Colonic mucosa (tissue), 4 donors: Measurements from ENCODE around the gene RTP5. TPM values are rescaled to one million over a fixed set of nuclear protein-coding genes. Genes with fewer than 3 reads are reported as not detected.
A peak's percentile ranks its signal among the peaks of the same experiment; 100 is the strongest.
"Not testable (repeated sequence)": the region's sequence is repeated elsewhere in the genome, so short reads cannot be mapped to it uniquely, and the experiment has no call there.

Experiments used
- DNase-seq: peaks from one replicate; pipeline ENCODE4 v3.0.0-alpha.2; 2020
- H3K27ac ChIP-seq: fragments of 200-600 bp; one replicate; pipeline ENCODE4 v1.8.0; 2021
- H3K27me3 ChIP-seq: fragments of 200-600 bp; one replicate; pipeline ENCODE4 v1.8.0; 2021
- H3K36me3 ChIP-seq: fragments of 200-600 bp; one replicate; pipeline ENCODE4 v1.8.0; 2021
- H3K4me1 ChIP-seq: fragments of 200-600 bp; one replicate; pipeline ENCODE4 v1.8.0; 2021; ENCODE audit warnings: mild to moderate bottlenecking
- H3K4me3 ChIP-seq: fragments of 200-600 bp; one replicate; pipeline ENCODE4 v1.8.0; 2021
- H3K9ac ChIP-seq, 2 donors: one replicate each; pipeline ENCODE4 v1.7.0; 2013; ENCODE audit warnings: control low read depth in 2 of 2, low read depth in 2 of 2, low read length in 2 of 2
- H3K9me3 ChIP-seq: fragments of 200-600 bp; one replicate; pipeline ENCODE4 v1.8.0; 2021
- intact Hi-C: fragments of 100-400 bp; cut with DNase I; formaldehyde crosslinking; loops from one replicate; pipeline ENCODE4 v1.14.1; 2022
- total RNA-seq, 2 donors: library from RNA; stranded (reverse); fragmentation: NEBNext Ultra II Directional in 1 of 2; extraction: Animal tissue kit (Norgen Biotek cat#: 25700) in 1 of 2; gene quantifications; one replicate each; pipeline ENCODE4 v1.2.1, GENCODE V29; 2021
- TF ChIP-seq, protein P1 (sequence below): fragments of 200-600 bp; IDR thresholded peaks from one replicate; pipeline ENCODE4 v1.8.0; 2022; ENCODE audit warnings: antibody characterized with exemption, mild to moderate bottlenecking
- donor health status: healthy.
- donor health status: DM: no; HTN: no; CAD: no.
- donor health status: DM: no; HTN: no; CAD: no.

RTP5 gene
- total RNA-seq, 2 donors from 2014 or later, result not detected

GRCh38 chr2:241872313-241872642 lies 2.7 kb downstream of the RTP5 start:
- Histone ChIP-seq H3K4me3 (no peak overlapping the region), H3K4me1 (no peaks in the 10 kb centered on the region), H3K36me3 (no peaks in the 10 kb centered on the region), H3K27ac (no peak overlapping the region), H3K27me3 (peaks cover 1% of the 10 kb centered on the region), H3K9ac (no peak overlapping the region), H3K9me3 (no peaks in the 10 kb centered on the region)
- no peak for DNase-seq
- intact Hi-C loops, result loop anchor here (10.0 kb wide), 2 partner anchors 137 to 167 kb away; partner anchors contain the start of genes D2HGDH and ING5
- TF ChIP-seq, protein P1, sequence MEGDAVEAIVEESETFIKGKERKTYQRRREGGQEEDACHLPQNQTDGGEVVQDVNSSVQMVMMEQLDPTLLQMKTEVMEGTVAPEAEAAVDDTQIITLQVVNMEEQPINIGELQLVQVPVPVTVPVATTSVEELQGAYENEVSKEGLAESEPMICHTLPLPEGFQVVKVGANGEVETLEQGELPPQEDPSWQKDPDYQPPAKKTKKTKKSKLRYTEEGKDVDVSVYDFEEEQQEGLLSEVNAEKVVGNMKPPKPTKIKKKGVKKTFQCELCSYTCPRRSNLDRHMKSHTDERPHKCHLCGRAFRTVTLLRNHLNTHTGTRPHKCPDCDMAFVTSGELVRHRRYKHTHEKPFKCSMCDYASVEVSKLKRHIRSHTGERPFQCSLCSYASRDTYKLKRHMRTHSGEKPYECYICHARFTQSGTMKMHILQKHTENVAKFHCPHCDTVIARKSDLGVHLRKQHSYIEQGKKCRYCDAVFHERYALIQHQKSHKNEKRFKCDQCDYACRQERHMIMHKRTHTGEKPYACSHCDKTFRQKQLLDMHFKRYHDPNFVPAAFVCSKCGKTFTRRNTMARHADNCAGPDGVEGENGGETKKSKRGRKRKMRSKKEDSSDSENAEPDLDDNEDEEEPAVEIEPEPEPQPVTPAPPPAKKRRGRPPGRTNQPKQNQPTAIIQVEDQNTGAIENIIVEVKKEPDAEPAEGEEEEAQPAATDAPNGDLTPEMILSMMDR, result no peak

GRCh38 chr2:241873081-241873802 lies 3.7 kb downstream of the RTP5 start:
- TF ChIP-seq, protein P1, result no peak
- H3K36me3 ChIP-seq, result no peaks in the 10 kb centered on the region
- H3K4me1 ChIP-seq, result no peaks in the 10 kb centered on the region
- DNase-seq, result no peak
- H3K9ac ChIP-seq, result no peak overlapping the region
- intact Hi-C loops, result loop anchor here (10.0 kb wide), 2 partner anchors 138 to 168 kb away; partner anchors contain the start of genes D2HGDH and ING5
- no peak overlapping the region for H3K27ac ChIP-seq
- H3K27me3 ChIP-seq, result no peaks in the 10 kb centered on the region
- H3K4me3 ChIP-seq, result no peak overlapping the region
- no peaks in the 10 kb centered on the region for H3K9me3 ChIP-seq

DNA sequence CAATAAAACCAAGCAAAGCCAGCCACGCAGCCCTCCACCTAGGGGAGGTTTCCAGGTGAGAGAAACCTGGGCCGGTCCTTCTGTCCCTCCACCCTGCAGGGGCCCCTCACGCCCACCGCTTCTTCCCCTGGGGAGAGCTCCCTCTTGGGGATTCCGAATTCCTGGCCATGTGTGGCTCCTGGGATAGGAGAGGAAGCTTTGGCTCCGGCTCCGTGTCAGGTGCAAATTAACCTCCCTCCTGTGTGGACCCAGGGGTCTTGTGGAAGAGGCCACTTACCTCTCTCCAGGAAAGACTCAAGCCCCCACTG lies 4.2 kb downstream of the RTP5 start:
- Histone ChIP-seq H3K9me3 (no peaks in the 10 kb centered on the region), H3K4me1 (no peaks in the 10 kb centered on the region), H3K36me3 (no peaks in the 10 kb centered on the region), H3K27ac (no peak overlapping the region), H3K9ac (no peak overlapping the region), H3K27me3 (no peaks in the 10 kb centered on the region), H3K4me3 (no peak overlapping the region)
- TF ChIP-seq, protein P1, result no peak
- intact Hi-C loops, result loop anchor here (10.0 kb wide), 2 partner anchors 139 to 169 kb away; partner anchors contain the start of genes D2HGDH and ING5
- DNase-seq, result no peak

- intact Hi-C loops, result loop anchor here (10.0 kb wide), 2 partner anchors 140 to 170 kb away; partner anchors contain the start of genes D2HGDH and ING5
- TF ChIP-seq, protein P1, result no peak
- DNase-seq, result no peak
- H3K4me1 ChIP-seq, result no peaks in the 10 kb centered on the region
- H3K4me3 ChIP-seq, result no peak overlapping the region
- H3K9me3 ChIP-seq, result no peaks in the 10 kb centered on the region
- H3K9ac ChIP-seq, result no peak overlapping the region
- no peak overlapping the region for H3K27ac ChIP-seq
- H3K27me3 ChIP-seq, result no peaks in the 10 kb centered on the region
- H3K36me3 ChIP-seq, result no peaks in the 10 kb centered on the region
Measured at GRCh38 chr2:241874277-241874925, 4.9 kb downstream of the RTP5 start.

DNA sequence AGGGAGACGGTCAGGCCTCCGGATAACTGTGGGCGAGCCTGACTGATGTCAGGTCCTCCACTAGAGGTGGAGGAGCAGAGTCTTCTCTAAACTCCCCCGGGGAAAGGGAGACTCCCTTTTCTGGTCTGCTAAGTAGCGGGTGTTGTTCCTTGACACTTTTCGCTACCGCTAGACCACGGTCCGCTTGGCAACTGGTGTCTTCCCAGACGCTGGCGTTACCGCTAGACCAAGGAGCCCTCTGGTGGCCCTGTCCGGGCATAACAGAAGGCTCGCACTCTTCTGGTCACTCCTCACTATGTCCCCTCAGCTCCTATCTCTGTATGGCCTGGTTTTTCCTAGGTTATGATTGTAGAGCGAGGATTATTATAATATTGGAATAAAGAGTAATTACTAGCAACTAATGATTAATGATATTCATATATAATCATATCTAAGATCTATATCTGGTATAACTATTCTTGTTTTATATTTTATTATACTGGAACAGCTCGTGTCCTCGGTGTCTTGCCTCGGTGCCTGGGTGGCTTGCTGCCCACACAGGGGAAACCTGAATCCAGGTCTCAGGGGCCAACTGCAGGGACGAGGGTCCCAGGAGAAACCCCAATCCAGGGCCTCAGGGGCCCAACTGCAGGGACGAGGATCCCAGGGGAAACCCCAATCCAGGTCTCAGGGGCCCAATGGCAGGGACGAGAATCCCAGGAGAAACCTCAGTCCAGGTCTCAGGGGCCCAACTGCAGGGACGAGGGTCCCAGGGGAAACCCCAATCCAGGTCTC lies 6.4 kb downstream of the RTP5 start:
- peak; percentile 74 for DNase-seq
- H3K4me3 ChIP-seq, H3K9ac ChIP-seq, H3K27ac ChIP-seq, H3K27me3 ChIP-seq, H3K36me3 ChIP-seq, H3K9me3 ChIP-seq, H3K4me1 ChIP-seq: not testable (repeated sequence)
- intact Hi-C loops, result loop anchor here (10.0 kb wide), 2 partner anchors 141 to 171 kb away; partner anchors contain the start of genes D2HGDH and ING5
